Heart right ventricle (tissue), 16 donors: Measurements from ENCODE around the gene OSBPL3. TPM values are rescaled to one million over a fixed set of nuclear protein-coding genes. Genes with fewer than 3 reads are reported as not detected.
"Not testable (repeated sequence)": the region's sequence is repeated elsewhere in the genome, so short reads cannot be mapped to it uniquely, and the experiment has no call there.

Experiments
- ATAC-seq, 8 donors: fragments of 200-7000 bp; cut with Tn5 transposase; one replicate each; pipeline ENCODE4 v1.9.1; 2020; ENCODE audit warnings: mild to moderate bottlenecking in 8 of 8, moderate library complexity in 8 of 8, moderate number of reproducible peaks in 1 of 8
- DNase-seq, 2 donors: peaks; one replicate each; pipeline ENCODE4 v3.0.0-alpha.2; 2020
- H3K27ac ChIP-seq, 10 donors: fragments of 200-600 bp; sonication (generic) in 2 of 10; one replicate each; pipeline versions ENCODE4 v1.5.0 to v1.8.0; 2020 to 2022; ENCODE audit warnings: mild to moderate bottlenecking in 3 of 10
- H3K27me3 ChIP-seq, 7 donors: fragments of 200-600 bp; one replicate each; pipeline ENCODE4 v1.8.0; 2021 to 2022; ENCODE audit warnings: mild to moderate bottlenecking in 2 of 7
- H3K36me3 ChIP-seq, 9 donors: fragments of 200-600 bp; sonication (generic) in 1 of 9; one replicate each; pipeline versions ENCODE4 v1.5.0 to v1.8.0; 2020 to 2022; ENCODE audit warnings: mild to moderate bottlenecking in 2 of 9
- H3K4me1 ChIP-seq, 9 donors: fragments of 200-600 bp; sonication (generic) in 1 of 9; one replicate each; pipeline versions ENCODE4 v1.5.0 to v1.8.0; 2020 to 2022; ENCODE audit warnings: mild to moderate bottlenecking in 4 of 9
- H3K4me3 ChIP-seq, 10 donors: fragments of 200-600 bp; sonication (generic) in 2 of 10; one replicate each; pipeline versions ENCODE4 v1.5.0 to v1.8.0; 2020 to 2022; ENCODE audit warnings: mild to moderate bottlenecking in 7 of 10, moderate library complexity in 2 of 10
- H3K9me3 ChIP-seq, 11 donors: fragments of 200-600 bp in 10 of 11; sonication (generic) in 2 of 11; one replicate each; pipeline versions ENCODE4 v1.5.0 to v1.8.0; 2013 to 2022; ENCODE audit warnings: mild to moderate bottlenecking in 2 of 11, control low read depth in 1 of 11, moderate library complexity in 1 of 11
- WGBS, 2 donors: extraction: QIAGEN DNeasy Blood & Tissue Kit; methylation state at CpG; one replicate each; pipeline ENCODE4 v1.1.7; 2013; ENCODE audit warnings: inconsistent platforms in 1 of 2; 5-methylcytosine and 5-hydroxymethylcytosine counted together
- intact Hi-C, 10 donors: fragments of 100-400 bp; cut with DNase I; formaldehyde crosslinking; loops; one replicate each; pipeline versions ENCODE4 v1.11.1 to v1.14.2; 2022
- polyA plus RNA-seq, 2 donors: library from polyadenylated mRNA; stranded (reverse); fragments of 200-250 nt; gene quantifications; one replicate each; pipeline ENCODE4 v1.2.3, GENCODE V29; 2013
- total RNA-seq, 10 donors: library from RNA; stranded (reverse); fragmentation: NEBNext Ultra II Directional in 3 of 10; extraction: Animal tissue kit (Norgen Biotek cat#: 25700) in 3 of 10; gene quantifications; one replicate each; pipeline versions ENCODE4 v1.2.1 to v1.2.4, GENCODE V29; 2021 to 2023
- TF ChIP-seq, protein P1 (sequence below), 9 donors: fragments of 200-600 bp; sonication (generic) in 2 of 9; IDR thresholded peaks; one replicate each; pipeline versions ENCODE4 v1.5.0 to v1.8.0; 2021 to 2022; ENCODE audit warnings: antibody characterized with exemption in 9 of 9, mild to moderate bottlenecking in 5 of 9, moderate library complexity in 1 of 9
- donor health status: Arrhythmogenic right ventricular cardiomyopathy.
- donor health status: ischemic (EF 13 %, LVEDD 7.1; RV severe dilation, severe dysfunction).
- donor health status: healthy with polysubstance abuse.
- donor health status: DM: no; HTN: yes; CAD: no.
- donor health status: DM: no; HTN: no; CAD: no.
- donor health status: ischemic (EF 25% LVEDD 6.9; RV normal size, moderate dysfunction).
- donor health status: ischemic (EF 25% LVEDD 5.7; RV mildly dilated, moderate dysfunction).
- donor health status: healthy.
- donor health status: DM: yes; HTN: yes; CAD: no.
- donor health status: Ischemic cardiomyopathy.
- donor health status: ischemic (EF 35%, LVEDD 5.7; RV mildly dilated, moderate dysfunction).
- donor health status: nonischemic (EF 11% LVEDD 7.7; RV severe dilation, severe dysfunction).
- donor health status: DM: yes; HTN: yes; CAD: no.
- donor health status: PGD.
- donor health status: ischemic (EF 29% LVEDD 5.4; RV normal size, mild dysfunction).
- donor health status: nonischemic (EF 23%, LVEDD 6.1; RV moderate dilation, normal function).

Gene OSBPL3
- total and polyA plus RNA-seq, 12 donors, result 1.2 to 10.6 (median 3.5) TPM

DNA sequence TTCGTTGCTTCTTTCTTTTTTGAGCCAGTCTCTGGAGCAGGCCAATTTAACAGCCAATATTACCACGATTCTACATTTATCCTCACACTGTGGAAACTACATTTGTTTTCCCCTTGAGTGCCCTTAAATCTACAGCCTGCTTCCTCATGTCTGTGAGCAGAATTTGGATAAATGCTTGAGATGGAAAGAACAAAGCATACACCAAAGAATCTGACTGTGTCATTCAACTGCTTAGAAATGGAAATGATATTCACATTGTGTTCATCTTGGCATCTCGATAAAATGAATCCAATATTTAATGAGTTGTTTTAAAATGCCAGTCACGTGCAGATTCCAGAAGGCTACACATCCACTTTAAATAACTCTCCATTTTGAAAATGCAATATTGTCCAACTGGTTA lies 181.7 kb downstream of the OSBPL3 start:
- intact Hi-C loops, result no loop called here
- Histone ChIP-seq H3K4me1 (peaks cover 0 to 7% (median 0%) of the 10 kb centered on the region in 9 donors), H3K4me3 (no peak overlapping the region), H3K27ac (no peak overlapping the region), H3K9me3 (no peaks in the 10 kb centered on the region), H3K27me3 (no peaks in the 10 kb centered on the region), H3K36me3 (peaks cover 0 to 29% (median 0%) of the 10 kb centered on the region in 9 donors)
- TF ChIP-seq, protein P1, sequence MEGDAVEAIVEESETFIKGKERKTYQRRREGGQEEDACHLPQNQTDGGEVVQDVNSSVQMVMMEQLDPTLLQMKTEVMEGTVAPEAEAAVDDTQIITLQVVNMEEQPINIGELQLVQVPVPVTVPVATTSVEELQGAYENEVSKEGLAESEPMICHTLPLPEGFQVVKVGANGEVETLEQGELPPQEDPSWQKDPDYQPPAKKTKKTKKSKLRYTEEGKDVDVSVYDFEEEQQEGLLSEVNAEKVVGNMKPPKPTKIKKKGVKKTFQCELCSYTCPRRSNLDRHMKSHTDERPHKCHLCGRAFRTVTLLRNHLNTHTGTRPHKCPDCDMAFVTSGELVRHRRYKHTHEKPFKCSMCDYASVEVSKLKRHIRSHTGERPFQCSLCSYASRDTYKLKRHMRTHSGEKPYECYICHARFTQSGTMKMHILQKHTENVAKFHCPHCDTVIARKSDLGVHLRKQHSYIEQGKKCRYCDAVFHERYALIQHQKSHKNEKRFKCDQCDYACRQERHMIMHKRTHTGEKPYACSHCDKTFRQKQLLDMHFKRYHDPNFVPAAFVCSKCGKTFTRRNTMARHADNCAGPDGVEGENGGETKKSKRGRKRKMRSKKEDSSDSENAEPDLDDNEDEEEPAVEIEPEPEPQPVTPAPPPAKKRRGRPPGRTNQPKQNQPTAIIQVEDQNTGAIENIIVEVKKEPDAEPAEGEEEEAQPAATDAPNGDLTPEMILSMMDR (IDR thresholded peaks at IDR 0.05), result no peak
- 83 to 85% methylated on average over 4 of the region's 4 CpGs for WGBS, 2 donors
- ATAC-seq (no peak), DNase-seq (no peak)

DNA sequence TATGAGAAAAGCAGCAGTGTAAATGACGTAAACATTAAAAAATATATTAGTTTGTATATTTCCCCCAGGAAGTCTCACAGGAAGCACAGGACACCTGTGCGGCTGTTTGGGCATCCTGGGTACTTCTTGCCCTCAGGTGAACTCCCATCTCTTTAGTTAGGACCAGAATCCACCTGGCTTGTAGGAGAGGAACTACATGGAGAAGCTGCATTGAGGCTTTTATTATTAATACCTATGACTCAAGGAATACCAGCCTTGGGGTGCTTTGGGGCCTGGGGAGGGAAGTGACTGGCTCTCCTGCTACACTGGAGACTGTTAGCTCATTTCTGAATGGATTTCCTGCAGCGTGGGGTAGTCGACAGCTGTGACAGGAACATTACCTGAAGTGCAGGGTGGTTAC lies 182.7 kb downstream of the OSBPL3 start:
- intact Hi-C loops, result no loop called here
- TF ChIP-seq, protein P1 (IDR thresholded peaks at IDR 0.05), result no peak
- H3K9me3 ChIP-seq, result no peaks in the 10 kb centered on the region
- no peaks in the 10 kb centered on the region for H3K27me3 ChIP-seq
- DNase-seq (no peak), ATAC-seq (no peak)
- peaks cover 0 to 7% (median 0%) of the 10 kb centered on the region in 9 donors for H3K4me1 ChIP-seq
- 83 to 93% methylated on average over 4 of the region's 4 CpGs for WGBS, 2 donors
- no peak overlapping the region for H3K4me3 ChIP-seq
- peaks cover 0 to 19% (median 0%) of the 10 kb centered on the region in 9 donors for H3K36me3 ChIP-seq
- H3K27ac ChIP-seq, result no peak overlapping the region

DNA sequence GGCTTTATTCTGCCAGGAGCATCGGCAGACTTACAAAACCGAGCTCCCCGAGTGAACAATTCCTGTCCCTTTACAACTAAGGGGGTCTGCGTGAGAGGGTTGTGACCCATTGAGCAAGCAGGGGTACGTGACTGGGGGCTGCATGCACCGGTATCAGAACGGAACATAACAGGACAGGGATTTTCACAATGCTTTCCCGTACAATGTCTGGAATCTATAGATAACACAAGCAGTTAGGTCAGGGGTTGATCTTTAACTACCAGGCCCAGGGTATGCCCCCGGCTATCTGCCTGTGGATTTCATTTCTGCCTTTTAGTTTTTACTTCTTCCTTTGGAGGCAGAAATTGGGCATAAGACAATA lies 184.6 kb downstream of the OSBPL3 start:
- H3K36me3 ChIP-seq, result peaks cover 0 to 6% (median 0%) of the 10 kb centered on the region in 9 donors
- H3K27ac ChIP-seq, result no peak overlapping the region
- H3K27me3 ChIP-seq, result no peaks in the 10 kb centered on the region
- TF ChIP-seq, protein P1 (IDR thresholded peaks at IDR 0.05), result no peak
- WGBS, 2 donors, result 93% methylated on average over 9 of the region's 9 CpGs
- H3K4me3 ChIP-seq, result no peak overlapping the region
- no peak for DNase-seq
- no peak for ATAC-seq
- H3K9me3 ChIP-seq, result no peaks in the 10 kb centered on the region
- intact Hi-C loops, result no loop called here
- H3K4me1 ChIP-seq, result peaks cover 0 to 7% (median 0%) of the 10 kb centered on the region in 9 donors

DNA sequence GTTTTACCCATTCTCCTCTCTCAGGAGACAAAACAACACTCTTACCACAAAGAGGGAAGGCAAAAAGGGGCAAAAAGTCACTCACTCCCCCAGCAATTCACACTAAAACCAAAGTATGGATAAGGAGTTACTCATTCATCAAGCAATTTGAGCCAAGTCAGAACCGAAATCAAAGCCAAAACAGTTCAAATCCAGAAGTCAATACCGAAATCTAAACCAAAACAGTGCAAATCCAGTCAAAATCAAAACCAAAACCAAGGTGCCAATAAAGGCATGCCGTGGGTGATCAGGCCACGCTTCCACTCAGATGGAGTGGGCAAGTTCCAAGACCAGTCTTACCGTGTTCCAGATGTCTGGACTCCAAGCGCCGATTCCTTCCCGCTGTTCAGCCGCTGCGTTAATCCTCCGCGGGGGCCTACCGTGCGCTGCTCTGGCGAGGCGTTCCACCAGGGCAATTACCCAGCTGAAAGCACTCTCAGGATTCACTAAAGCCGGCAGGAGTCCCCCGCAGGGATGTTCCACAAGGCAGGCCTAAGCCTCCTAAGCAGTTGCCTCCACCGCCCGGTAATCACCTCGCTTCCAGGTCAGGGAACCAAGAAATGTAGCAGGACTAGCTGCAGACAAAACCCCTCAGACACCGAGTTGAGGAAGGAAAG lies 185.1 kb downstream of the OSBPL3 start:
- intact Hi-C loops, H3K36me3 ChIP-seq, H3K4me3 ChIP-seq, H3K4me1 ChIP-seq, DNase-seq, H3K27ac ChIP-seq, H3K27me3 ChIP-seq, H3K9me3 ChIP-seq, ATAC-seq: not testable (repeated sequence)
- 95% methylated on average over 22 of the region's 22 CpGs for WGBS, 2 donors

DNA sequence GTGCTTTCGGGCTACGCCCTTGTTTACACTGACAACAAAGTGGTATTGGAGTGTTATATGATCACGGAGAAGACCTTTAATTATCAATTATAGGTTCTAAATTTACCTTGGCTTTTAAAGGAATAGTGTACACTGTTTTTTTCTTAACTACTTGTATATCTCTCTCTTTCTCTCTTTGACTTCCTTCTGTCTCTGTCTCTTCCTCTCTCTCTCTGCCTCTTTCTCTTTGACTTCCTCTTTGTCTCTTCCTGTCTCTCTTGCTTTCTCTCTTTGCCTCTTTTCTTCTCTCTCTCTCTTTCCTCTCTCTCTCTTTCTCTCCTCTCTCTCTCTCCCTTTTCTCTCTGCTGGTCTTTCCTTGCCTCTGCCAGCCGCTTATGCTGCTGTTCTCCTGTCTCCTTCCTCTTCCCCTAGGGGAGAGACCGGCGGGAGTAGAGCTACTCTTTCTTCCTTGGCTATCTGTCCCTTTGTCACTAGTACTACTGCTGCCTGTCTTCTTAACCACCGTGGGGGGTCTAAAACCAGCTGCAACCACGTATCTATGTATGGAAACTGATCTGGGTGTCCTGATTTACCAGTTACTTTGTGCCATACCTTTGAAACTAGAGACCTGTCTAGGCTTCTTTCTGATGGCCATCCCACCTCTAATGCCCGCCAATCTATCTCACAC lies 185.9 kb downstream of the OSBPL3 start:
- 74 to 79% methylated on average over 9 of the region's 9 CpGs for WGBS, 2 donors
- Histone ChIP-seq H3K27ac (no peak overlapping the region), H3K36me3 (peaks cover 0 to 4% (median 0%) of the 10 kb centered on the region in 9 donors), H3K4me1 (peaks cover 0 to 7% (median 0%) of the 10 kb centered on the region in 9 donors), H3K27me3 (no peaks in the 10 kb centered on the region), H3K4me3 (no peak overlapping the region), H3K9me3 (no peaks in the 10 kb centered on the region)
- intact Hi-C loops, result no loop called here
- TF ChIP-seq, protein P1 (IDR thresholded peaks at IDR 0.05), result no peak
- DNase-seq (no peak), ATAC-seq (no peak)
